Umbilical cord (tissue), 2 donors: Measurements from ENCODE around the gene SLC35A3. TPM values are rescaled to one million over a fixed set of nuclear protein-coding genes. Genes with fewer than 3 reads are reported as not detected.

Experiments
- DNase-seq: peaks from one replicate; pipeline ENCODE4 v3.0.0-alpha.2; 2015; ENCODE audit warnings: low spot score
- total RNA-seq: library from RNA; depleted of rRNA; stranded (reverse); fragments of >200 nt; gene quantifications from one replicate; pipeline ENCODE4 v1.2.3, GENCODE V29; 2014; ENCODE audit warnings: low replicate concordance; ENCODE audit not compliant: insufficient read depth

The SLC35A3 gene
- total RNA-seq, 1 donor from 2014 or later = 39.2 TPM

GRCh38 chr1:100076744-100077143 is 106.9 kb downstream of the SLC35A3 start:
- DNase-seq = no peak

- DNase-seq = peak; percentile 26
Measured at GRCh38 chr1:100077531-100077930, 107.7 kb downstream of the SLC35A3 start.

- DNase-seq = no peak
Measured at GRCh38 chr1:100080331-100080730, 110.5 kb downstream of the SLC35A3 start.

Other genes with a start within 250 kb of the SLC35A3 start
- 36.1 TPM for gene FRRS1, start 203.4 kb upstream of the SLC35A3 start, total RNA-seq
- 25.0 TPM for gene AGL, start 119.6 kb upstream of the SLC35A3 start, total RNA-seq
- gene SASS6, start 162.9 kb downstream of the SLC35A3 start, total RNA-seq = 1.7 TPM
- gene TRMT13, start 163.2 kb downstream of the SLC35A3 start, total RNA-seq = 37.1 TPM
- 2.4 TPM for gene LRRC39, start 208.3 kb downstream of the SLC35A3 start, total RNA-seq